Common myeloid progenitor, CD34-positive (primary cell): ENCODE measurements around the gene HDDC3.

ENCODE experiments used
- CTCF ChIA-PET: fragments of 350-600 bp; sonication (Branson Sonifier 250); formaldehyde crosslinking; loops from one replicate; lab custom pipeline; 2021; ENCODE audit warnings: antibody characterized with exemption; lab: Charles Lee
- POLR2A ChIA-PET: fragments of 350-600 bp; sonication (Branson Sonifier 250); formaldehyde crosslinking; loops from one replicate; lab custom pipeline; 2021; ENCODE audit warnings: antibody characterized with exemption; lab: Charles Lee
- DNase-seq, 3 donors: peaks; one replicate each; pipeline versions ENCODE4 v3.0.0 to v3.0.0-alpha.2; 2013
- H3K27ac ChIP-seq, 2 experiments: 1 replicate in 1 of 2; 2 replicates in 1 of 2; pipeline ENCODE4 v1.7.0; 2013; ENCODE audit warnings: inconsistent platforms in 2 of 2, low read length in 2 of 2, mild to moderate bottlenecking in 2 of 2, low read depth in 1 of 2, moderate library complexity in 1 of 2; ENCODE audit not compliant: severe bottlenecking in 2 of 2, insufficient read depth in 1 of 2, poor library complexity in 1 of 2
- H3K27me3 ChIP-seq, 5 experiments: replicated peaks in 2 of 5; 1 replicate in 3 of 5; 2 replicates in 2 of 5; pipeline versions ENCODE4 v1.6.1 to v1.7.0; 2013; ENCODE audit warnings: low read length in 4 of 5, mild to moderate bottlenecking in 2 of 5, moderate library complexity in 2 of 5, inconsistent platforms in 1 of 5; ENCODE audit not compliant: insufficient read depth in 5 of 5, control insufficient read depth in 4 of 5
- H3K36me3 ChIP-seq, 4 experiments: 1 replicate in 2 of 4; 2 replicates in 2 of 4; pipeline versions ENCODE4 v1.6.1 to v1.7.0; 2013; ENCODE audit warnings: low read length in 3 of 4, control low read depth in 1 of 4, mild to moderate bottlenecking in 1 of 4; ENCODE audit not compliant: control insufficient read depth in 4 of 4, insufficient read depth in 4 of 4
- H3K4me1 ChIP-seq, 4 experiments: 1 replicate in 3 of 4; 2 replicates in 1 of 4; pipeline versions ENCODE4 v1.6.1 to v1.7.1; 2013; ENCODE audit warnings: low read length in 3 of 4, mild to moderate bottlenecking in 3 of 4, control low read depth in 1 of 4, inconsistent platforms in 1 of 4, moderate library complexity in 1 of 4; ENCODE audit not compliant: control insufficient read depth in 4 of 4, insufficient read depth in 4 of 4; ENCODE audit errors: control extremely low read depth in 1 of 4
- H3K4me3 ChIP-seq, 7 experiments: 1 replicate in 4 of 7; 2 replicates in 3 of 7; pipeline versions ENCODE4 v1.5.1 to v1.7.0; 2013; ENCODE audit warnings: mild to moderate bottlenecking in 7 of 7, low read length in 6 of 7, moderate library complexity in 6 of 7, inconsistent platforms in 2 of 7, low read depth in 2 of 7, control low read depth in 1 of 7; ENCODE audit not compliant: insufficient read depth in 4 of 7, control insufficient read depth in 1 of 7; ENCODE audit errors: extremely low read depth in 1 of 7
- H3K9me3 ChIP-seq, 5 experiments: 1 replicate in 4 of 5; 2 replicates in 1 of 5; pipeline versions ENCODE4 v1.6.1 to v1.7.1; 2013; ENCODE audit warnings: low read length in 4 of 5, mild to moderate bottlenecking in 2 of 5, inconsistent platforms in 1 of 5, low read depth in 1 of 5, moderate library complexity in 1 of 5; ENCODE audit not compliant: control insufficient read depth in 4 of 5, insufficient read depth in 2 of 5; ENCODE audit errors: control extremely low read depth in 1 of 5
- WGBS: methylation state at CpG from one replicate; pipeline ENCODE4 v1.1.5; 2013; ENCODE audit not compliant: insufficient coverage; 5-methylcytosine and 5-hydroxymethylcytosine counted together

The HDDC3 gene

DNA sequence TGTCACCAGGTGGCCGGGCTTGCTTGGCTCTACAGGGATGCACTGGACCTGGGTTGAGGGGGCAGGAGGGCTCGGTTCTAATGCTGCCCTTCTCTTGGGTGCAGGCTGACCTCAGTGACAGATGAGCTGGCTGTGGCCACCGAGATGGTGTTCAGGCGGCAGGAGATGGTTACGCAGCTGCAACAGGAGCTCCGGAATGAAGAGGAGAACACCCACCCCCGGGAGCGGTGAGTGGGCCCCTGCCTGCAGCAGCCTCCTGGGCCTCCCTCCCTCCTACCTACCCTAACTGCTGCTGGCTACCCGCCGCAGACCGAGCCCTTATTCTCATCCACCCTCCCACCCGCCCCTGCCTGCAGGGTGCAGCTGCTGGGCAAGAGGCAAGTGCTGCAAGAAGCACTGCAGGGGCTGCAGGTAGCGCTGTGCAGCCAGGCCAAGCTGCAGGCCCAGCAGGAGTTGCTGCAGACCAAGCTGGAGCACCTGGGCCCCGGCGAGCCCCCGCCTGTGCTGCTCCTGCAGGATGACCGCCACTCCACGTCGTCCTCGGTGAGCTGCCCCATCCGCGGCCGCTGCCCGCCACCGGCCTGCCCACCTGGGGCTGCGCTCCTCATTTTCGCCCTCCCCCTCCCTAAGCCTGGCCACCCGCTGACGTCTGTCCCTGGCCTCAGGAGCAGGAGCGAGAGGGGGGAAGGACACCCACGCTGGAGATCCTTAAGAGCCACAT lies 42.5 kb downstream of the HDDC3 start:
- no peak overlapping the region for H3K4me3 ChIP-seq
- peaks cover 0 to 24% (median 18%) of the 10 kb centered on the region in 4 experiments for H3K4me1 ChIP-seq
- ChIA-PET POLR2A (no interaction called here), CTCF (interaction anchor here (1.1 to 1.6 kb wide), 4 partner anchors 11 to 72 kb away, joined by 3 to 5 read pairs (median 3); partner anchors contain the start of gene HDDC3)
- DNase-seq, result no peak
- peaks cover 20 to 80% (median 58%) of the 10 kb centered on the region in 4 experiments for H3K36me3 ChIP-seq
- H3K27me3 ChIP-seq, result no peaks in the 10 kb centered on the region
- WGBS, result 97% methylated on average over 25 of the region's 31 CpGs
- H3K9me3 ChIP-seq, result no peaks in the 10 kb centered on the region
- H3K27ac ChIP-seq, result no peak overlapping the region

DNA sequence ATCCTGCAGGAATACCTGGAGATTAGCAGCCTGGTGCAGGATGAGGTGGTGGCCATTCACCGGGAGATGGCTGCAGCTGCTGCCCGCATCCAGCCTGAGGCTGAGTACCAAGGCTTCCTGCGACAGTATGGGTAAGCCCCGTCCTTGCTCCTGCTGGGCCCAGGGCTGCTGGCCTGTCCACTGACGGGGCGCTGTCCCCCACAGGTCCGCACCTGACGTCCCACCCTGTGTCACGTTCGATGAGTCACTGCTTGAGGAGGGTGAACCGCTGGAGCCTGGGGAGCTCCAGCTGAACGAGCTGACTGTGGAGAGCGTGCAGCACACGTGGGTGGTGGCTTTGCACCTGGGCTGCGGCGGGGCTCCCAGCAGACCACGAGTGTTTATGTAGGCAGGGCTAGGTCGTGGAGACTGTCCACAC lies 43.0 kb downstream of the HDDC3 start:
- CTCF ChIA-PET, result interaction anchor here (1.2 to 1.7 kb wide), 7 partner anchors 12 to 128 kb away, joined by 3 to 5 read pairs (median 3); partner anchors contain the start of gene HDDC3
- no peaks in the 10 kb centered on the region for H3K27me3 ChIP-seq
- WGBS, result 90% methylated on average over 15 of the region's 18 CpGs

DNA sequence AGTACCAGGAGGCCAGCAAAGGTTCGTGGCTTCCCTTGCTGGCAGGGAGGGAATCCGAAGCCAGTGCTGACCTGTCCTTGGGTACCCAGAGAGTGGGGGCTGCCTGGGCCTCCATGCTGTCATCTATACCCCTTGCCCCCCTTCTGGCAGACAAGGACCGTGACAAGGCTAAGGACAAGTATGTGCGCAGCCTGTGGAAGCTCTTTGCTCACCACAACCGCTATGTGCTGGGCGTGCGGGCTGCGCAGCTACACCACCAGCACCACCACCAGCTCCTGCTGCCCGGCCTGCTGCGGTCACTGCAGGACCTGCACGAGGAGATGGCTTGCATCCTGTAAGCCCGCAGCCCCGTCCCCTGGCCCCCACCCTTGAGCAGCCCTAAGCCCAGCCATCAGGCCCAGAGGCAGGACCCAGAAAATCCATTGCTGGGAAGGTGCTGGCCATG lies 45.3 kb downstream of the HDDC3 start:
- Histone ChIP-seq H3K27me3 (no peaks in the 10 kb centered on the region), H3K4me3 (peak overlapping the region in 1 of 7 experiments; percentile 86), H3K4me1 (peaks cover 0 to 44% (median 40%) of the 10 kb centered on the region in 4 experiments), H3K36me3 (peaks cover 13 to 65% (median 41%) of the 10 kb centered on the region in 4 experiments), H3K27ac (peak overlapping the region in 1 of 2 experiments; percentile 3), H3K9me3 (no peaks in the 10 kb centered on the region)
- POLR2A ChIA-PET, result no interaction called here
- no peak for DNase-seq
- CTCF ChIA-PET, result interaction anchor here (1.1 to 3.9 kb wide), 11 partner anchors 9 to 238 kb away, joined by 3 to 35 read pairs (median 14); partner anchors contain the start of gene HDDC3
- WGBS, result 95% methylated on average over 13 of the region's 13 CpGs

More for the DNA sequence above, 43.0 kb downstream of the HDDC3 start:
- H3K9me3 ChIP-seq, result no peaks in the 10 kb centered on the region
- no peak for DNase-seq
- H3K27ac ChIP-seq, result no peak overlapping the region
- H3K4me3 ChIP-seq, result no peak overlapping the region
- peaks cover 20 to 77% (median 54%) of the 10 kb centered on the region in 4 experiments for H3K36me3 ChIP-seq
- H3K4me1 ChIP-seq, result peaks cover 0 to 27% (median 23%) of the 10 kb centered on the region in 4 experiments
- POLR2A ChIA-PET, result no interaction called here

DNA sequence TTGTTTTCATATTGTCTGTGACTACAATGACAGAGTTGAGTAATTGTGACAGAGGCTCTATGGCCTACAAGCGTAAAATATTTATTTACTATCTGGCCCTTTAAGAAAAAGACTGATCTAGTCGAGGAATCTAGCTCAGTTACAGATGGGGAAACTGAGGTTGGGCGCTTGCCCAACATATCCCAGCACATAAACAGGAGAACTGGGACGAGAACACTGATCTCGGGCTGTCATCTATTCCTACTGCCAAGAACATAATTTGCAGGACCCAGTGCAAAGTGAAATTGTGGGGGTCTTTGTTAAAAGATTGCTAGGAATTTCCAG lies 46.1 kb downstream of the HDDC3 start:
- Histone ChIP-seq H3K4me1 (peaks cover 0 to 44% (median 40%) of the 10 kb centered on the region in 4 experiments), H3K4me3 (peak overlapping the region in 5 of 7 experiments; percentile 4 to 86 (median 76))
- POLR2A ChIA-PET, result interaction anchor here (0.6 to 2.8 kb wide), 6 partner anchors 16 to 322 kb away, joined by 3 to 9 read pairs (median 5); partner anchors contain the start of genes BLM and MAN2A2

DNA sequence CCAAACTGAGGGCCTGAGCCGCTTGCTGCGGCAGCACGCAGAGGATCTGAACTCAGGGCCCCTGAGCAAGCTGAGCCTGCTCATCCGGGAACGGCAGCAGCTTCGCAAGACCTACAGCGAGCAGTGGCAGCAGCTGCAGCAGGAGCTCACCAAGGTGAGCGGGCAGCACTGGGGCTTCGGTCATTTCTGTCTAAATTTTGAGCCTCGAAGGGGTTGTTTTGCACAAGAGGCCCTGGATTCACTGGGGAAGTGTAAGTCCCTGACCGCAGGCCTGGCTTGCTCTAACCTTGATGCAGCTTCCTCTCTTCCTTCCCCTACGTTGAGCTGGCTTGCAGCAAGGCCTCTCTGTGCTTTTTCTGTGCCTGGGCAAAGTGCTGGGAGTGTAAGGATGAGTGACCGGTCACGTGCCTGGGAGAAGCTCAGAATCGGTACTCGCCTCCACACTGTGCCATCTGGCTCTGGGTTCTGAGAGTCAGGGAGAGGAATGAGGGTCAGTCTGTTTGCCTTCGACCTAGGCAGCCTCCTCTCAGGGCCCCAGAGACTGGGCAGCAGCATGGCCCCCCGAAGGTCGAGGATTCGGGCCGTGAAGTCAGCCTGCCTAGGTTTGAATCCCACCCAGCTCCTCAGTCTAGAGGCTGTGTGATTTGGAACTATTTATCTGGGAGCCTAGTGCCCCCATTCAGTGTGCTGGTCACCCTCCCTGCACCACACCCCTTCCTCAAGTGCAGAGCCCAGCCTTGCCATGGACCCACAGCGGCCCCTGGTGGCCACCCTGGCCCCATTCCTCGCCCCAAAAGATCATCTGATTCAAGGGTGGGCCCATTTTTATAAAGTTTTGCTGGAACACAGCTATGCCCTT lies 46.7 kb downstream of the HDDC3 start:
- DNase-seq, result peak; percentile 79 to 90 (median 86)
- 13% methylated on average over 22 of the region's 23 CpGs for WGBS

More for the DNA sequence above, 46.1 kb downstream of the HDDC3 start:
- DNase-seq, result no peak
- Histone ChIP-seq H3K36me3 (peaks cover 11 to 65% (median 39%) of the 10 kb centered on the region in 4 experiments), H3K9me3 (no peaks in the 10 kb centered on the region), H3K27me3 (no peaks in the 10 kb centered on the region), H3K27ac (no peak overlapping the region)
- WGBS, result 81% methylated on average over 2 of the region's 5 CpGs
- CTCF ChIA-PET, result interaction anchor here (0.7 to 3.9 kb wide), 44 partner anchors 10 to 566 kb away, joined by 3 to 35 read pairs (median 5); partner anchors contain the start of genes BLM and HDDC3

DNA sequence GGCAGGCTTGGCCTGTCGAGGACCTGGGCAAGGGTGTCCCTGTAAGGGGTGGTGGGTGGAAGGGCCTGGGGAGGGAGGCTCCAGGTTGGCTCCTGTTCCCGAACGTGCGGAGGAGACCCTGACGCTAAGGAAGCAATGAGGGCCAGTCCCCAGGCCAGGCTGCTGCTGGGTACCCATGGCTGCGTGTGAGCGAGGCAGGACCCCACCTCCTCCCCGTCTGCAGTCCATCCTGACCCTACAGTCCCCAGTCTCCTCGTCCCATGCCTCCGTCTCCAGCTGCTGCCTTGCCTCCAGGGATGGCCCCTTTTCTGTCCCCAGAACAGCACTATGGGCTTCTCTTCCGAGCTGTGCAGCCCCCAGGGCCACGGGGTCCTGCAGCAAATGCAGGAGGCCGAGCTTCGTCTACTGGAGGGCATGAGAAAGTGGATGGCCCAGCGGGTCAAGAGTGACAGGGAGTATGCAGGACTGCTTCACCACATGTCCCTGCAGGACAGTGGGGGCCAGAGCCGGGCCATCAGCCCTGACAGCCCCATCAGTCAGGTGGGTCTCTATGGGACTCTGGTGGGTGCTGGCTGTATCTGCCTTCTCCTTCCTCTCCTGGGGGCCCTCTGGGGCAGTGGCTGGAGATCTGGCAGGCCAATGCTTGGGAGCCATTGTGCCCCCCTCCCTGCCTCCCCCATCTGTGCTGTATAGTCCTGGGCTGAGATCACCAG lies 47.5 kb downstream of the HDDC3 start:
- Histone ChIP-seq H3K36me3 (peaks cover 8 to 65% (median 42%) of the 10 kb centered on the region in 4 experiments), H3K4me3 (peak overlapping the region; percentile 42 to 86 (median 76)), H3K9me3 (no peaks in the 10 kb centered on the region), H3K27me3 (no peaks in the 10 kb centered on the region), H3K27ac (peak overlapping the region; percentile 66 to 89), H3K4me1 (peaks cover 0 to 44% (median 40%) of the 10 kb centered on the region in 4 experiments)
- CTCF ChIA-PET, result interaction anchor here (0.6 to 3.9 kb wide), 51 partner anchors 9 to 592 kb away, joined by 3 to 35 read pairs (median 4); partner anchors contain the start of gene HDDC3
- WGBS, result 8% methylated on average over 16 of the region's 16 CpGs
- no peak for DNase-seq
- POLR2A ChIA-PET, result interaction anchor here (0.6 to 2.8 kb wide), 7 partner anchors 14 to 237 kb away, joined by 3 to 9 read pairs (median 5); partner anchors contain the start of gene MAN2A2

More for the DNA sequence above, 46.7 kb downstream of the HDDC3 start:
- Histone ChIP-seq H3K4me3 (peak overlapping the region in 6 of 7 experiments; percentile 17 to 86 (median 80)), H3K36me3 (peaks cover 8 to 65% (median 40%) of the 10 kb centered on the region in 4 experiments), H3K27ac (peak overlapping the region in 1 of 2 experiments; percentile 89), H3K9me3 (no peaks in the 10 kb centered on the region), H3K4me1 (peaks cover 0 to 44% (median 40%) of the 10 kb centered on the region in 4 experiments), H3K27me3 (no peaks in the 10 kb centered on the region)
- POLR2A ChIA-PET, result interaction anchor here (0.6 to 2.8 kb wide), 7 partner anchors 15 to 321 kb away, joined by 3 to 9 read pairs (median 5); partner anchors contain the start of genes BLM and MAN2A2
- CTCF ChIA-PET, result interaction anchor here (0.7 to 3.9 kb wide), 66 partner anchors 10 to 593 kb away, joined by 3 to 35 read pairs (median 4); partner anchors contain the start of genes BLM and HDDC3
